ENCODE measurements around the gene SARS1. TPM values are rescaled to one million over a fixed set of nuclear protein-coding genes. Genes with fewer than 3 reads are reported as not detected.
"Not testable (repeated sequence)": the region's sequence is repeated elsewhere in the genome, so short reads cannot be mapped to it uniquely, and the experiment has no call there.

Gene SARS1
- total and polyA plus RNA-seq, 2 of the 8 experiments (the other 6 are each of a cell fraction or from before 2014, with no cell fraction given), result 83.1 to 146 TPM

GRCh38 chr1:109221201-109221600, 7.5 kb downstream of the SARS1 start:
- POLR2A ChIA-PET (ENCODE audit: partially characterized antibody); H3K9ac ChIP-seq (replicated peaks in 1 of 4; ENCODE audit: extremely low read depth in 1 of 4, low read depth in 3 of 4, low read length in 3 of 4); FAIRE-seq; H3K18ac ChIP-seq (ENCODE audit: extremely low read depth, low read length); H3K4ac ChIP-seq (replicated peaks; ENCODE audit: insufficient read length, low read depth, low read length); CTCF ChIA-PET (ENCODE audit: partially characterized antibody); H3K23me2 ChIP-seq (ENCODE audit: low read depth, low read length); H3K23ac ChIP-seq (ENCODE audit: insufficient read length); H3K79me1 ChIP-seq (ENCODE audit: low read depth, low read length); H3K4me1 ChIP-seq (replicated peaks in 1 of 4; ENCODE audit: control insufficient read depth in 3 of 4, insufficient read depth in 4 of 4, low read length in 3 of 4); H3K14ac ChIP-seq (ENCODE audit: insufficient read length); H3K56ac ChIP-seq (replicated peaks; ENCODE audit: insufficient read length, low read depth, low read length); H2BK20ac ChIP-seq (ENCODE audit: low read length); H4K91ac ChIP-seq (replicated peaks; ENCODE audit: insufficient read length, low read length); H3K9me3 ChIP-seq (ENCODE audit: insufficient read depth in 2 of 2, low read depth in 1 of 2, low read length in 1 of 2); H2BK5ac ChIP-seq (ENCODE audit: low read depth, low read length); DNase-seq (ENCODE audit: low read depth in 1 of 2, low spot score in 2 of 2); H2BK15ac ChIP-seq (ENCODE audit: low read length); H4K8ac ChIP-seq (ENCODE audit: extremely low read depth, insufficient read depth, low read length); H2BK120ac ChIP-seq (replicated peaks; ENCODE audit: low read depth, low read length); H3K4me2 ChIP-seq (ENCODE audit: insufficient read depth in 1 of 2, low read depth in 2 of 2, low read length in 2 of 2); H2BK12ac ChIP-seq (ENCODE audit: low read depth, low read length); H4K5ac ChIP-seq (ENCODE audit: insufficient read length, low read depth, low read length); H3K4me3 ChIP-seq (ENCODE audit: extremely low read depth in 1 of 4, insufficient read depth in 2 of 4, low read depth in 3 of 4, low read length in 4 of 4); H3K27me3 ChIP-seq (replicated peaks in 1 of 4; ENCODE audit: control insufficient read depth in 3 of 4, extremely low read depth in 1 of 4, insufficient read depth in 3 of 4, low read length in 3 of 4); H4K20me1 ChIP-seq (replicated peaks in 1 of 2; ENCODE audit: control insufficient read depth in 1 of 2, insufficient read depth in 2 of 2, low read length in 2 of 2); H2AFZ ChIP-seq (ENCODE audit: low read length); H3K27ac ChIP-seq (ENCODE audit: low read depth, low read length); H2AK5ac ChIP-seq (ENCODE audit: low read depth, low read length): not testable (repeated sequence)
- peaks cover 0 to 29% (median 0%) of the 10 kb centered on the region in 4 experiments; a peak in 1 of 8 replicates for H3K36me3 ChIP-seq (ENCODE audit: control insufficient read depth in 2 of 4, insufficient read depth in 4 of 4, low read length in 3 of 4)
- 93% methylated on average over 9 of the region's 9 CpGs; no CpG with 5 or more reads in 1 of the 2 experiments for WGBS, 2 experiments (ENCODE audit: extremely low coverage in 1 of 2, insufficient coverage in 1 of 2, insufficient read length in 1 of 2, insufficient replicate concordance in 2 of 2, low coverage in 1 of 2, low lambda C conversion rate in 2 of 2, missing lambda C conversion rate in 1 of 2)
- H3K79me2 ChIP-seq (ENCODE audit: control insufficient read depth in 1 of 2, insufficient read depth in 2 of 2, low read length in 2 of 2), result peaks cover 9 to 86% of the 10 kb centered on the region in 2 experiments
